HepG2 (cell line): ENCODE data around the gene TPX2. TPM values are rescaled to one million over a fixed set of nuclear protein-coding genes. Genes with fewer than 3 reads are reported as not detected.

ENCODE experiments used
- PHF21A ChIP-seq: sonication (generic); formaldehyde crosslinking; IDR thresholded peaks from 2 replicates; pipeline ENCODE4 v1.5.0; 2020; ENCODE audit warnings: mild to moderate bottlenecking, missing genetic modification reagents
- SALL1 ChIP-seq: sonication (generic); formaldehyde crosslinking; IDR thresholded peaks from 2 replicates; pipeline ENCODE4 v1.8.0; 2022; ENCODE audit warnings: mild to moderate bottlenecking, missing genetic modification reagents
- SRSF1 ChIP-seq: fragments of 200-400 bp; formaldehyde crosslinking; optimal IDR thresholded peaks from 2 replicates; pipeline ENCODE3; 2017; ENCODE audit warnings: mild to moderate bottlenecking, low read depth, low read length, moderate library complexity
- ZFP36L2 ChIP-seq: sonication (generic); formaldehyde crosslinking; IDR thresholded peaks from 2 replicates; pipeline ENCODE4 v1.4.0; 2020; ENCODE audit warnings: missing genetic modification reagents
- ZNF230 ChIP-seq: sonication (generic); formaldehyde crosslinking; IDR thresholded peaks from 2 replicates; pipeline ENCODE4 v1.4.0; 2020; ENCODE audit warnings: mild to moderate bottlenecking, missing genetic modification reagents
- ZNF274 ChIP-seq: sonication (generic); formaldehyde crosslinking; IDR thresholded peaks from 2 replicates; pipeline ENCODE4 v1.5.1; 2020; ENCODE audit warnings: mild to moderate bottlenecking, missing genetic modification reagents
- ZNF337 ChIP-seq: sonication (generic); formaldehyde crosslinking; IDR thresholded peaks from 2 replicates; pipeline ENCODE4 v1.5.1; 2020; ENCODE audit warnings: missing genetic modification reagents, low read depth, mild to moderate bottlenecking, borderline replicate concordance
- ZNF468 ChIP-seq: sonication (generic); formaldehyde crosslinking; IDR thresholded peaks from 2 replicates; pipeline ENCODE4 v1.8.0; 2022; ENCODE audit warnings: mild to moderate bottlenecking, moderate library complexity, missing genetic modification reagents
- ZNF496 ChIP-seq: sonication (generic); formaldehyde crosslinking; IDR thresholded peaks from 2 replicates; pipeline ENCODE4 v1.8.1; 2023; ENCODE audit warnings: mild to moderate bottlenecking, moderate library complexity, missing genetic modification reagents; ENCODE audit not compliant: insufficient replicate concordance
- ZNF766 ChIP-seq: sonication (generic); formaldehyde crosslinking; IDR thresholded peaks from 2 replicates; pipeline ENCODE4 v1.5.0; 2020; ENCODE audit warnings: missing genetic modification reagents, borderline replicate concordance
- ZNF792 ChIP-seq: IDR thresholded peaks from 2 replicates; pipeline ENCODE4 v1.6.1; 2016
- polyA plus RNA-seq, 8 experiments: library from polyadenylated mRNA; depleted of rRNA in 3 of 8; stranded (reverse) in 7 of 8; unstranded in 1 of 8; fragments of >200 nt; fragmentation: Illumina TruSeq in 4 of 8; extraction: Trizol in 4 of 8; gene quantifications; 2 replicates each; pipeline versions ENCODE4 v1.2.1 to v1.2.3, GENCODE V29; 2011 to 2016; ENCODE audit warnings: low read depth in 4 of 8, missing spikeins in 1 of 8, mixed read lengths in 1 of 8; ENCODE audit not compliant: insufficient read depth in 1 of 8
- total RNA-seq, 5 experiments: library from RNA; depleted of rRNA; stranded (reverse); fragments of >200 nt; fragmentation: Illumina TruSeq; extraction: Trizol; gene quantifications; 2 replicates each; pipeline ENCODE4 v1.2.3, GENCODE V29; 2016; ENCODE audit warnings: low read depth in 1 of 5
- TF ChIP-seq, protein P1 (sequence below): sonication (generic); formaldehyde crosslinking; IDR thresholded peaks from 2 replicates; pipeline ENCODE4 v1.5.0; 2020; ENCODE audit warnings: mild to moderate bottlenecking, missing genetic modification reagents
- TF ChIP-seq, protein P2 (sequence below): sonication (generic); formaldehyde crosslinking; conservative IDR thresholded peaks from 2 replicates; pipeline ENCODE4 v1.8.0; 2022; ENCODE audit warnings: missing genetic modification reagents
- TF ChIP-seq, protein P3 (sequence below), 2 experiments: sonication (generic) in 1 of 2; formaldehyde crosslinking in 1 of 2; IDR thresholded peaks; 2 replicates each; pipeline versions ENCODE4 v1.6.1 to v1.9.0; 2014 to 2022; ENCODE audit warnings: antibody characterized with exemption in 1 of 2, borderline replicate concordance in 1 of 2, inconsistent platforms in 1 of 2, low read depth in 1 of 2, missing genetic modification reagents in 1 of 2
- TF ChIP-seq, protein P4 (sequence below): sonication (generic); formaldehyde crosslinking; IDR thresholded peaks from 2 replicates; pipeline ENCODE4 v1.4.0; 2020; ENCODE audit warnings: missing genetic modification reagents

Gene TPX2
- total and polyA plus RNA-seq, 2 of the 13 experiments (the other 11 are each of a cell fraction or from before 2014, with no cell fraction given), result 34.3 to 124 TPM

DNA sequence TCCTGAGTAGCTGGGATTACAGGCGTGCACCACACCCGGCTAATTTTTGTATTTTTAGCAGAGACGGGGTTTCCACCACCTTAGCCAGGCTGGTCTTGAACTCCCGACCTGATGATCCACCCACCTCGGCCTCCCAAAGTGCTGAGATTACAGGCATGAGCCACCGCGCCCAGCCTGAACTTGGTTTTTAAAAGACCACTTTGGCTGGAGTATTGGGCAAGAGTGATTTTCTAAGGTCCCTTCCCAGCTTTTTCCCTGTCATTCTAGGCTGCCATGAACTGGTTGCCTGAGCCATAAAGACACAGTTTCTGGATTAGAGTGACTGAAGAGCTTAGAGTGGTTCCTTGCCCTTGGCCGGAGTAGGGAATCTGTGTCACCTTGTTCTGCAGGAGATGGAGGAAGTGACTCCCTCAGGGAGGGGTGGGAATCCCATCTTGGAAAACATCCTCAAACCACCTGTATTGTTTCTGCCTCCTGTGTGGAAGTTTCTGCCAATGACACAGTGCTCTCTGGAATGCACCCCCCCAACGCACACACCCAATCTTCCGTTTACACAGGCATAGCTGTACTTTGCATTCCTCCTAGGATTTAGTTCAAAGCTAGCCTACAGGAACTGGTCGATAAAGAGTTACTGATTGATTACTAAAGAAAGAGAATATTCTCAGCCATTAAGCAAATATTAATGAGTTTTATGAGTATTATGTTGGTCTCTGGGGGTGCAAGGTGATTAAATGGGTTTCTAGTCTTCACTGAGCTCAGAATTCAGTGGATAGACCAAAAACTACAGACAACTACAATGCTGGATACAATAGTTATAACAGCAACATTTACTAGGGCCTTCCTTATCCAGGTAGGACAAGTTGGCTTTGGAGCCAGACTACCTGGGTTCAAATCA, 34.6 kb upstream of the TPX2 start (continued):
- TF ChIP-seq, protein P1, sequence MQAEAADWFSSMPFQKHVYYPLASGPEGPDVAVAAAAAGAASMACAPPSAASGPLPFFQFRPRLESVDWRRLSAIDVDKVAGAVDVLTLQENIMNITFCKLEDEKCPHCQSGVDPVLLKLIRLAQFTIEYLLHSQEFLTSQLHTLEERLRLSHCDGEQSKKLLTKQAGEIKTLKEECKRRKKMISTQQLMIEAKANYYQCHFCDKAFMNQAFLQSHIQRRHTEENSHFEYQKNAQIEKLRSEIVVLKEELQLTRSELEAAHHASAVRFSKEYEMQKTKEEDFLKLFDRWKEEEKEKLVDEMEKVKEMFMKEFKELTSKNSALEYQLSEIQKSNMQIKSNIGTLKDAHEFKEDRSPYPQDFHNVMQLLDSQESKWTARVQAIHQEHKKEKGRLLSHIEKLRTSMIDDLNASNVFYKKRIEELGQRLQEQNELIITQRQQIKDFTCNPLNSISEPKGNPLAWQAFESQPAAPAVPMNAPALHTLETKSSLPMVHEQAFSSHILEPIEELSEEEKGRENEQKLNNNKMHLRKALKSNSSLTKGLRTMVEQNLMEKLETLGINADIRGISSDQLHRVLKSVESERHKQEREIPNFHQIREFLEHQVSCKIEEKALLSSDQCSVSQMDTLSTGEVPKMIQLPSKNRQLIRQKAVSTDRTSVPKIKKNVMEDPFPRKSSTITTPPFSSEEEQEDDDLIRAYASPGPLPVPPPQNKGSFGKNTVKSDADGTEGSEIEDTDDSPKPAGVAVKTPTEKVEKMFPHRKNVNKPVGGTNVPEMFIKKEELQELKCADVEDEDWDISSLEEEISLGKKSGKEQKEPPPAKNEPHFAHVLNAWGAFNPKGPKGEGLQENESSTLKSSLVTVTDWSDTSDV (CRISPR knock-in tag), result no peak
- TF ChIP-seq ZNF766 (CRISPR knock-in tag) (peak; percentile 95), ZNF230 (CRISPR knock-in tag) (no peak; the same call in 1 of the 2 replicates), PHF21A (CRISPR knock-in tag) (peak; percentile 100), ZNF792 (peak; percentile 96), ZNF496 (CRISPR knock-in tag) (no peak), ZNF468 (CRISPR knock-in tag) (peak; percentile 80), ZNF274 (CRISPR knock-in tag) (peak; percentile 73; the same call in 1 of the 2 replicates), SRSF1 (no peak), SALL1 (CRISPR knock-in tag) (peak; percentile 100), ZNF337 (peak; percentile 85; the same call in 1 of the 2 replicates), ZFP36L2 (CRISPR knock-in tag) (peak; percentile 90; the same call in 1 of the 2 replicates)
- TF ChIP-seq, protein P2, sequence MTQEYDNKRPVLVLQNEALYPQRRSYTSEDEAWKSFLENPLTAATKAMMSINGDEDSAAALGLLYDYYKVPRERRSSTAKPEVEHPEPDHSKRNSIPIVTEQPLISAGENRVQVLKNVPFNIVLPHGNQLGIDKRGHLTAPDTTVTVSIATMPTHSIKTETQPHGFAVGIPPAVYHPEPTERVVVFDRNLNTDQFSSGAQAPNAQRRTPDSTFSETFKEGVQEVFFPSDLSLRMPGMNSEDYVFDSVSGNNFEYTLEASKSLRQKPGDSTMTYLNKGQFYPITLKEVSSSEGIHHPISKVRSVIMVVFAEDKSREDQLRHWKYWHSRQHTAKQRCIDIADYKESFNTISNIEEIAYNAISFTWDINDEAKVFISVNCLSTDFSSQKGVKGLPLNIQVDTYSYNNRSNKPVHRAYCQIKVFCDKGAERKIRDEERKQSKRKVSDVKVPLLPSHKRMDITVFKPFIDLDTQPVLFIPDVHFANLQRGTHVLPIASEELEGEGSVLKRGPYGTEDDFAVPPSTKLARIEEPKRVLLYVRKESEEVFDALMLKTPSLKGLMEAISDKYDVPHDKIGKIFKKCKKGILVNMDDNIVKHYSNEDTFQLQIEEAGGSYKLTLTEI (CRISPR knock-in tag), result no peak
- TF ChIP-seq, protein P3, sequence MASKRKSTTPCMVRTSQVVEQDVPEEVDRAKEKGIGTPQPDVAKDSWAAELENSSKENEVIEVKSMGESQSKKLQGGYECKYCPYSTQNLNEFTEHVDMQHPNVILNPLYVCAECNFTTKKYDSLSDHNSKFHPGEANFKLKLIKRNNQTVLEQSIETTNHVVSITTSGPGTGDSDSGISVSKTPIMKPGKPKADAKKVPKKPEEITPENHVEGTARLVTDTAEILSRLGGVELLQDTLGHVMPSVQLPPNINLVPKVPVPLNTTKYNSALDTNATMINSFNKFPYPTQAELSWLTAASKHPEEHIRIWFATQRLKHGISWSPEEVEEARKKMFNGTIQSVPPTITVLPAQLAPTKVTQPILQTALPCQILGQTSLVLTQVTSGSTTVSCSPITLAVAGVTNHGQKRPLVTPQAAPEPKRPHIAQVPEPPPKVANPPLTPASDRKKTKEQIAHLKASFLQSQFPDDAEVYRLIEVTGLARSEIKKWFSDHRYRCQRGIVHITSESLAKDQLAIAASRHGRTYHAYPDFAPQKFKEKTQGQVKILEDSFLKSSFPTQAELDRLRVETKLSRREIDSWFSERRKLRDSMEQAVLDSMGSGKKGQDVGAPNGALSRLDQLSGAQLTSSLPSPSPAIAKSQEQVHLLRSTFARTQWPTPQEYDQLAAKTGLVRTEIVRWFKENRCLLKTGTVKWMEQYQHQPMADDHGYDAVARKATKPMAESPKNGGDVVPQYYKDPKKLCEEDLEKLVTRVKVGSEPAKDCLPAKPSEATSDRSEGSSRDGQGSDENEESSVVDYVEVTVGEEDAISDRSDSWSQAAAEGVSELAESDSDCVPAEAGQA (IDR thresholded peaks at IDR 0.05; ENCODE audit: low read depth), result 0 out of 2 replicates have a peak, but pooled peaks have one; percentile 16
- TF ChIP-seq, protein P3 (CRISPR knock-in tag; IDR thresholded peaks at IDR 0.05; ENCODE audit: borderline replicate concordance), result peak; percentile 98; the same call in 1 of the 2 replicates
- TF ChIP-seq, protein P4, sequence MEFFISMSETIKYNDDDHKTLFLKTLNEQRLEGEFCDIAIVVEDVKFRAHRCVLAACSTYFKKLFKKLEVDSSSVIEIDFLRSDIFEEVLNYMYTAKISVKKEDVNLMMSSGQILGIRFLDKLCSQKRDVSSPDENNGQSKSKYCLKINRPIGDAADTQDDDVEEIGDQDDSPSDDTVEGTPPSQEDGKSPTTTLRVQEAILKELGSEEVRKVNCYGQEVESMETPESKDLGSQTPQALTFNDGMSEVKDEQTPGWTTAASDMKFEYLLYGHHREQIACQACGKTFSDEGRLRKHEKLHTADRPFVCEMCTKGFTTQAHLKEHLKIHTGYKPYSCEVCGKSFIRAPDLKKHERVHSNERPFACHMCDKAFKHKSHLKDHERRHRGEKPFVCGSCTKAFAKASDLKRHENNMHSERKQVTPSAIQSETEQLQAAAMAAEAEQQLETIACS (CRISPR knock-in tag), result 0 out of 2 replicates have a peak, but pooled peaks have one; percentile 55
